Smooth muscle cell (in vitro differentiated cells): ENCODE results near the gene NCAPG. TPM values are rescaled to one million over a fixed set of nuclear protein-coding genes. Genes with fewer than 3 reads are reported as not detected.

Experiments
- DNase-seq: peaks from one replicate; lab custom pipeline; 2025; ENCODE audit not compliant: unreplicated experiment; lab: John Stamatoyannopoulos, UW
- H2AFZ ChIP-seq: fragments of 200-600 bp; sonication (generic); 2 replicates; pipeline ENCODE4 v1.6.0; 2016; ENCODE audit warnings: antibody characterized with exemption, low read depth, mild to moderate bottlenecking
- H3F3A ChIP-seq: fragments of 200-600 bp; sonication (generic); 2 replicates; pipeline ENCODE4 v1.6.0; 2017; ENCODE audit warnings: antibody characterized with exemption, low read depth
- H3K27ac ChIP-seq: fragments of 200-600 bp; sonication (generic); 2 replicates; pipeline ENCODE4 v1.5.1; 2016; ENCODE audit warnings: low read depth, mild to moderate bottlenecking
- H3K27me3 ChIP-seq: fragments of 200-600 bp; sonication (generic); 2 replicates; pipeline ENCODE4 v1.6.1; 2016; ENCODE audit warnings: low read depth, mild to moderate bottlenecking
- H3K36me3 ChIP-seq: fragments of 200-600 bp; sonication (generic); 2 replicates; pipeline ENCODE4 v1.5.1; 2016; ENCODE audit warnings: low read depth
- H3K4me1 ChIP-seq: fragments of 200-600 bp; sonication (generic); 2 replicates; pipeline ENCODE4 v1.5.1; 2016; ENCODE audit warnings: low read depth
- H3K4me2 ChIP-seq: fragments of 200-600 bp; sonication (generic); 2 replicates; pipeline ENCODE4 v1.6.0; 2016; ENCODE audit warnings: mild to moderate bottlenecking
- H3K4me3 ChIP-seq: fragments of 200-600 bp; sonication (generic); 2 replicates; pipeline ENCODE4 v1.5.1; 2016; ENCODE audit warnings: mild to moderate bottlenecking
- H3K79me2 ChIP-seq: fragments of 200-600 bp; sonication (generic); 2 replicates; pipeline ENCODE4 v1.6.0; 2016; ENCODE audit warnings: low read depth, mild to moderate bottlenecking
- H3K9ac ChIP-seq: fragments of 200-600 bp; sonication (generic); 2 replicates; pipeline ENCODE4 v1.6.0; 2016; ENCODE audit warnings: low read depth
- H3K9me3 ChIP-seq: fragments of 200-600 bp; sonication (generic); replicated peaks from 2 replicates; pipeline ENCODE4 v1.5.1; 2016; ENCODE audit warnings: low read depth
- H4K20me1 ChIP-seq: fragments of 200-600 bp; sonication (generic); 2 replicates; pipeline ENCODE4 v1.6.0; 2016; ENCODE audit warnings: low read depth
- CTCF ChIP-seq: fragments of 200-600 bp; sonication (generic); IDR thresholded peaks from 2 replicates; pipeline ENCODE4 v1.5.1; 2017; ENCODE audit warnings: borderline replicate concordance, mild to moderate bottlenecking, antibody characterized with exemption; ENCODE audit not compliant: insufficient read depth, poor library complexity, severe bottlenecking
- WGBS: methylation state at CpG from one replicate; pipeline ENCODE4 v1.1.7; 2016; ENCODE audit warnings: low lambda C conversion rate; 5-methylcytosine and 5-hydroxymethylcytosine counted together
- polyA plus RNA-seq: library from polyadenylated mRNA; unstranded; fragments of >200 nt; fragmentation: Nextera tagmentation; extraction: Ambion mirVana; gene quantifications from 2 replicates; pipeline ENCODE4 v1.2.1, GENCODE V29; 2016
- total RNA-seq: library from RNA; depleted of rRNA; stranded (reverse); fragments of >200 nt; gene quantifications from 2 replicates; pipeline ENCODE4 v1.2.3, GENCODE V29; 2014

NCAPG gene
- total RNA-seq (19.6 and 20.1 TPM in 2 replicates), polyA plus RNA-seq (2.7 and 6.9 TPM in 2 replicates)

GRCh38 chr4:17810260-17811077 lies at the start of gene NCAPG, which contains the start of gene DCAF16:
NCAPG (plus strand) TSS chr4:17810979; CDS start chr4:17811078, 99 bp downstream.
DCAF16 (minus strand) TSS chr4:17810757; CDS start chr4:17804141, 6,616 bp downstream.
- peak within 1 kb of the TSS; percentile 92 for H2AFZ ChIP-seq
- 1% methylated on average over 69 of the region's 69 CpGs for WGBS
- no peak for TF ChIP-seq CTCF
- peaks cover 43% of the 10 kb centered on the region for H4K20me1 ChIP-seq
- DNase-seq, result peak; percentile 94
- H3K9me3 ChIP-seq, result no peaks in the 10 kb centered on the region
- H3K4me2 ChIP-seq, result peak within 1 kb of the TSS; percentile 90
- H3K36me3 ChIP-seq, result no peaks in the 10 kb centered on the region
- H3K9ac ChIP-seq, result peak within 1 kb of the TSS; percentile 98
- peaks cover 48% of the 10 kb centered on the region for H3K4me1 ChIP-seq
- H3F3A ChIP-seq, result no peaks in the 10 kb centered on the region
- peaks cover 89% of the 10 kb centered on the region for H3K79me2 ChIP-seq
- peak within 1 kb of the TSS; percentile 97 for H3K27ac ChIP-seq
- no peaks in the 10 kb centered on the region for H3K27me3 ChIP-seq
- peak within 1 kb of the TSS; percentile 83 for H3K4me3 ChIP-seq

GRCh38 chr4:17761062-17761461 lies 49.7 kb upstream of the NCAPG start:
- TF ChIP-seq CTCF, result no peak
- no peak for DNase-seq
- 54% methylated on average over 1 of the region's 1 CpG for WGBS

GRCh38 chr4:17762726-17763125 lies 48.1 kb upstream of the NCAPG start:
- H3K4me3 ChIP-seq, result no peak overlapping the region
- no peak overlapping the region for H3K27ac ChIP-seq
- H3K4me1 ChIP-seq, result no peaks in the 10 kb centered on the region
- no peaks in the 10 kb centered on the region for H3F3A ChIP-seq
- H3K27me3 ChIP-seq, result no peaks in the 10 kb centered on the region
- no peak overlapping the region for H3K9ac ChIP-seq
- H4K20me1 ChIP-seq, result no peaks in the 10 kb centered on the region
- no peak overlapping the region for H3K4me2 ChIP-seq
- no peak for TF ChIP-seq CTCF
- DNase-seq, result no peak
- no peak overlapping the region for H2AFZ ChIP-seq
- no peaks in the 10 kb centered on the region for H3K9me3 ChIP-seq
- 89% methylated on average over 1 of the region's 1 CpG for WGBS
- H3K36me3 ChIP-seq, result no peaks in the 10 kb centered on the region
- H3K79me2 ChIP-seq, result no peaks in the 10 kb centered on the region

More at GRCh38 chr4:17761062-17761461, 49.7 kb upstream of the NCAPG start:
- Histone ChIP-seq H3K4me3 (no peak overlapping the region), H3K27me3 (no peaks in the 10 kb centered on the region), H3K4me2 (no peak overlapping the region), H3K36me3 (no peaks in the 10 kb centered on the region), H3K9ac (no peak overlapping the region), H3K27ac (no peak overlapping the region), H3K4me1 (no peaks in the 10 kb centered on the region), H3K9me3 (no peaks in the 10 kb centered on the region), H2AFZ (no peak overlapping the region), H3F3A (no peaks in the 10 kb centered on the region), H3K79me2 (no peaks in the 10 kb centered on the region), H4K20me1 (no peaks in the 10 kb centered on the region)
